ENCODE measurements around the gene CENPF. TPM values are rescaled to one million over a fixed set of nuclear protein-coding genes. Genes with fewer than 3 reads are reported as not detected.
"Not testable (repeated sequence)": the region's sequence is repeated elsewhere in the genome, so short reads cannot be mapped to it uniquely, and the experiment has no call there.

The CENPF gene
- total and polyA plus RNA-seq, 9 donors, result 25.5 to 54.2 (median 40.7) TPM

GRCh38 chr1:214658175-214658574 is 55.2 kb downstream of the CENPF start:
- H3K27ac ChIP-seq (ENCODE audit: low read length), result no peak overlapping the region
- no peaks in the 10 kb centered on the region for H3K9me3 ChIP-seq (replicated peaks; ENCODE audit: control insufficient read depth, low read depth, low read length)
- H3K27me3 ChIP-seq (ENCODE audit: control insufficient read depth, insufficient read depth, low read length), result no peaks in the 10 kb centered on the region
- WGBS (ENCODE audit: insufficient coverage), result 80% methylated on average over 1 of the region's 1 CpG
- no peak overlapping the region for H3K4me3 ChIP-seq (ENCODE audit: low read length)
- no peak for DNase-seq
- no peaks in the 10 kb centered on the region for H3K4me1 ChIP-seq (ENCODE audit: control insufficient read depth, insufficient read depth, low read length)
- peaks cover 18% of the 10 kb centered on the region for H3K36me3 ChIP-seq (ENCODE audit: control insufficient read depth, insufficient read depth, low read length)

GRCh38 chr1:214658785-214659184 is 55.8 kb downstream of the CENPF start:
- H3K36me3 ChIP-seq (ENCODE audit: control insufficient read depth, insufficient read depth, low read length), result peaks cover 21% of the 10 kb centered on the region
- peak; percentile 34 for DNase-seq
- no peaks in the 10 kb centered on the region for H3K9me3 ChIP-seq (replicated peaks; ENCODE audit: control insufficient read depth, low read depth, low read length)
- no peak overlapping the region for H3K4me3 ChIP-seq (ENCODE audit: low read length)
- no peaks in the 10 kb centered on the region for H3K4me1 ChIP-seq (ENCODE audit: control insufficient read depth, insufficient read depth, low read length)
- WGBS (ENCODE audit: insufficient coverage), result 90% methylated on average over 5 of the region's 9 CpGs
- no peak overlapping the region for H3K27ac ChIP-seq (ENCODE audit: low read length)
- no peaks in the 10 kb centered on the region for H3K27me3 ChIP-seq (ENCODE audit: control insufficient read depth, insufficient read depth, low read length)

- Histone ChIP-seq H3K27me3 (ENCODE audit: control insufficient read depth, insufficient read depth, low read length) (no peaks in the 10 kb centered on the region), H3K9me3 (replicated peaks; ENCODE audit: control insufficient read depth, low read depth, low read length) (no peaks in the 10 kb centered on the region), H3K27ac (ENCODE audit: low read length) (no peak overlapping the region), H3K36me3 (ENCODE audit: control insufficient read depth, insufficient read depth, low read length) (peaks cover 21% of the 10 kb centered on the region), H3K4me1 (ENCODE audit: control insufficient read depth, insufficient read depth, low read length) (no peaks in the 10 kb centered on the region), H3K4me3 (ENCODE audit: low read length) (no peak overlapping the region)
- 17% methylated on average over 1 of the region's 2 CpGs for WGBS (ENCODE audit: insufficient coverage)
- no peak for DNase-seq
Measured at GRCh38 chr1:214660190-214660589, 57.2 kb downstream of the CENPF start.

GRCh38 chr1:214660900-214661299 is 57.9 kb downstream of the CENPF start:
- Histone ChIP-seq H3K27ac (ENCODE audit: low read length) (peak overlapping the region; percentile 54), H3K27me3 (ENCODE audit: control insufficient read depth, insufficient read depth, low read length) (no peaks in the 10 kb centered on the region), H3K36me3 (ENCODE audit: control insufficient read depth, insufficient read depth, low read length) (peaks cover 24% of the 10 kb centered on the region), H3K4me1 (ENCODE audit: control insufficient read depth, insufficient read depth, low read length) (no peaks in the 10 kb centered on the region), H3K4me3 (ENCODE audit: low read length) (no peak overlapping the region), H3K9me3 (replicated peaks; ENCODE audit: control insufficient read depth, low read depth, low read length) (no peaks in the 10 kb centered on the region)
- DNase-seq, result peak; percentile 92
- no CpG with 5 or more reads among the region's 4 CpGs for WGBS (ENCODE audit: insufficient coverage)

DNA sequence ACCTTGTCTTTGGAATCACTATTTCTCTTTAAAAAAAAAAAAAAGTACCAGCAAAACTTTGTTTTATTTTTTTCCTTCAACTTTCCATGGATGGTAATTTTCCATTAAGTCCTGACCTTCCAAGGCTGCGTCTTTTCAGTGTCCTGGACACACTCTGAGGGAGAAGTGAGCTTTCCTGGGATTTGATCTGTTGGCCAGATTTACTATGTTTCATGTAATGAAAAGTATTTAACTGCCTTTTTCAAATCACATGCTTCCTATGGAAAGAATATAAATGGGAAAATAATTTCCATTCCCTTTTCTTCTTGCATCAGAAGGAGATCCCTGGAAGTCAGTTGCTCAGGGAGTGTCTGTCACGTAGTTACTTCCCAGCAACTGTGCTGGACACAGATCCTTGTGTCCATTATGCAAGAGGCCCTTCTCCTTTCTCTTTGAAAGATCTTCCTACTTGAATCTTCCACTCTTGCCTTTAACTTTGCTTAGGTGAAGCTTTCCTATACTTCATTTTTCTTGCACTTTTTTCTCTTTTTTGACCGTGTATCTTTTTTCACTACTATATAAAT is 59.3 kb downstream of the CENPF start:
- Histone ChIP-seq H3K9me3 (replicated peaks; ENCODE audit: control insufficient read depth, low read depth, low read length) (no peaks in the 10 kb centered on the region), H3K27me3 (ENCODE audit: control insufficient read depth, insufficient read depth, low read length) (no peaks in the 10 kb centered on the region), H3K4me3 (ENCODE audit: low read length) (no peak overlapping the region), H3K4me1 (ENCODE audit: control insufficient read depth, insufficient read depth, low read length) (no peaks in the 10 kb centered on the region), H3K27ac (ENCODE audit: low read length) (peak overlapping the region; percentile 45), H3K36me3 (ENCODE audit: control insufficient read depth, insufficient read depth, low read length) (peaks cover 21% of the 10 kb centered on the region)
- peak; percentile 90 for DNase-seq
- 81% methylated on average over 2 of the region's 3 CpGs for WGBS (ENCODE audit: insufficient coverage)

- 61% methylated on average over 3 of the region's 8 CpGs for WGBS (ENCODE audit: insufficient coverage)
- DNase-seq, result no peak
- H3K27ac ChIP-seq (ENCODE audit: low read length), result no peak overlapping the region
Measured at GRCh38 chr1:214664651-214665433, 61.8 kb downstream of the CENPF start.

GRCh38 chr1:214665606-214666110 is 62.7 kb downstream of the CENPF start:
- H3K4me1 ChIP-seq (ENCODE audit: control insufficient read depth, insufficient read depth, low read length), result peaks cover 2% of the 10 kb centered on the region
- WGBS (ENCODE audit: insufficient coverage), result 100% methylated on average over 2 of the region's 4 CpGs
- H3K36me3 ChIP-seq (ENCODE audit: control insufficient read depth, insufficient read depth, low read length), result peaks cover 16% of the 10 kb centered on the region
- H3K4me3 ChIP-seq (ENCODE audit: low read length), result no peak overlapping the region
- no peak overlapping the region for H3K27ac ChIP-seq (ENCODE audit: low read length)
- H3K9me3 ChIP-seq (replicated peaks; ENCODE audit: control insufficient read depth, low read depth, low read length), result no peaks in the 10 kb centered on the region
- H3K27me3 ChIP-seq (ENCODE audit: control insufficient read depth, insufficient read depth, low read length), result no peaks in the 10 kb centered on the region
- no peak for DNase-seq

More at GRCh38 chr1:214664651-214665433, 61.8 kb downstream of the CENPF start:
- Histone ChIP-seq H3K9me3 (replicated peaks; ENCODE audit: control insufficient read depth, low read depth, low read length) (no peaks in the 10 kb centered on the region), H3K4me3 (ENCODE audit: low read length) (no peak overlapping the region), H3K4me1 (ENCODE audit: control insufficient read depth, insufficient read depth, low read length) (no peaks in the 10 kb centered on the region), H3K36me3 (ENCODE audit: control insufficient read depth, insufficient read depth, low read length) (peaks cover 16% of the 10 kb centered on the region), H3K27me3 (ENCODE audit: control insufficient read depth, insufficient read depth, low read length) (no peaks in the 10 kb centered on the region)

DNA sequence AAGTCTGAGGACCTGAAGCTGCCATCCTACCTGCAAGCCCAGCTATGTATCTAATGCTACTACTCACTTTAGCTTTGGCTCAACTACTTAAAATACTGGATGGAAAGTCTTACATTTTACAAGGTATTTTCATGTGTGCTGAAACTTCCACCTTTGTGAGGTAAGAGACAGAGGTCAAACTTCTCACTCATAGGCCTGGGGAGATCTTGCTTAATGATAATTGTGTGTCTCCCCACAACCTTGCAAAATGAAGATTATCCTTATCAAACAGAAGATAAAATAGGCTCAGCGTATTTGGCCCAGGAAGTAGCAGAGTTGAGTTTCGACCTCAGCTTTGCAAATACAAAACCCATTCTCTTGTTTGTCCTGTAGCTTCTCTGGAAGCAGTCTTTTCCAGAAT is 63.7 kb downstream of the CENPF start:
- H3K27me3 ChIP-seq (ENCODE audit: control insufficient read depth, insufficient read depth, low read length), result no peaks in the 10 kb centered on the region
- DNase-seq, result no peak

GRCh38 chr1:214670098-214670497 is 67.1 kb downstream of the CENPF start:
- no peak overlapping the region for H3K4me3 ChIP-seq (ENCODE audit: low read length)
- peak; percentile 67 for DNase-seq
- H3K27ac ChIP-seq (ENCODE audit: low read length), result no peak overlapping the region
- no peaks in the 10 kb centered on the region for H3K27me3 ChIP-seq (ENCODE audit: control insufficient read depth, insufficient read depth, low read length)
- peaks cover 9% of the 10 kb centered on the region for H3K36me3 ChIP-seq (ENCODE audit: control insufficient read depth, insufficient read depth, low read length)
- H3K9me3 ChIP-seq (replicated peaks; ENCODE audit: control insufficient read depth, low read depth, low read length), result no peaks in the 10 kb centered on the region
- peaks cover 2% of the 10 kb centered on the region for H3K4me1 ChIP-seq (ENCODE audit: control insufficient read depth, insufficient read depth, low read length)
- 38% methylated on average over 1 of the region's 2 CpGs for WGBS (ENCODE audit: insufficient coverage)

More for the DNA sequence above, 63.7 kb downstream of the CENPF start:
- WGBS (ENCODE audit: insufficient coverage), result no CpG with 5 or more reads among the region's 2 CpGs
- H3K36me3 ChIP-seq (ENCODE audit: control insufficient read depth, insufficient read depth, low read length), result peaks cover 16% of the 10 kb centered on the region
- no peaks in the 10 kb centered on the region for H3K9me3 ChIP-seq (replicated peaks; ENCODE audit: control insufficient read depth, low read depth, low read length)
- peaks cover 2% of the 10 kb centered on the region for H3K4me1 ChIP-seq (ENCODE audit: control insufficient read depth, insufficient read depth, low read length)
- H3K4me3 ChIP-seq (ENCODE audit: low read length), result no peak overlapping the region
- no peak overlapping the region for H3K27ac ChIP-seq (ENCODE audit: low read length)

DNA sequence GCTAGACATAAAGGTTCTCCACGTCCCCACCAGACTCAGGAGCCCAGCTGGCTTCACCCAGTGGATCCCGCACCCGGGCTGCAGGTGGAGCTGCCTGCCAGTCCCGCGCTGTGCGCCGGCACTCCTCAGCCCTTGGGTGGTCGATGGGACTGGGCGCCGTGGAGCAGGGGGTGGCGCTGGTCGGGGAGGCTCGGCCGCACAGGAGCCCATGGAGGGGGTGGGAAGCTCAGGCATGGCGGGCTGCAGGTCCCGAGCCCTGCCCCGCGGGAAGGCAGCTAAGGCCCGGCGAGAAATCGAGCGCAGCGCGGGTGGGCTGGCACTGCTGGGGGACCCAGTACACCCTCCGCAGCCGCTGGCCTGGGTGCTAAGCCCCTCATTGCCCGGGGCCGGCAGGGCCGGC is 70.0 kb downstream of the CENPF start:
- H3K27ac ChIP-seq (ENCODE audit: low read length); DNase-seq; H3K4me3 ChIP-seq (ENCODE audit: low read length); H3K9me3 ChIP-seq (replicated peaks; ENCODE audit: control insufficient read depth, low read depth, low read length); H3K27me3 ChIP-seq (ENCODE audit: control insufficient read depth, insufficient read depth, low read length); H3K36me3 ChIP-seq (ENCODE audit: control insufficient read depth, insufficient read depth, low read length); H3K4me1 ChIP-seq (ENCODE audit: control insufficient read depth, insufficient read depth, low read length): not testable (repeated sequence)
- WGBS (ENCODE audit: insufficient coverage), result 88% methylated on average over 14 of the region's 29 CpGs
